DMS79 treated with DMSO at 0.1 percent for 48 hours (cell line): ENCODE measurements around the gene SCAPER.
"Not testable (repeated sequence)": the region's sequence is repeated elsewhere in the genome, so short reads cannot be mapped to it uniquely, and the experiment has no call there.

ENCODE experiments used
- DNase-seq: peaks from one replicate; lab custom pipeline; 2025; lab: John Stamatoyannopoulos, UW

SCAPER gene

GRCh38 chr15:76863123-76863522 is 42.0 kb downstream of the SCAPER start:
- DNase-seq: no peak

GRCh38 chr15:76861815-76862397 is 43.2 kb downstream of the SCAPER start:
- DNase-seq: no peak

GRCh38 chr15:76860201-76860600 is 44.9 kb downstream of the SCAPER start:
- DNase-seq: no peak

- DNase-seq: not testable (repeated sequence)
These were observed 54.8 kb downstream of the SCAPER start for GRCh38 chr15:76850367-76850766.

GRCh38 chr15:76846782-76847181 is 58.4 kb downstream of the SCAPER start:
- DNase-seq: no peak

GRCh38 chr15:76844096-76844495 is 61.0 kb downstream of the SCAPER start:
- DNase-seq: no peak

- DNase-seq: no peak
These were observed 61.9 kb downstream of the SCAPER start for GRCh38 chr15:76843269-76843668.

GRCh38 chr15:76840830-76841460 is 64.2 kb downstream of the SCAPER start:
- DNase-seq: no peak

GRCh38 chr15:76839173-76839572 is 66.0 kb downstream of the SCAPER start:
- no peak for DNase-seq

- no peak for DNase-seq
These were observed 67.7 kb downstream of the SCAPER start for GRCh38 chr15:76837474-76837873.

- no peak for DNase-seq
These were observed 75.2 kb downstream of the SCAPER start for GRCh38 chr15:76829939-76830338.

- DNase-seq: peak; percentile 58
These were observed 81.2 kb downstream of the SCAPER start for GRCh38 chr15:76823890-76824289.

GRCh38 chr15:76823303-76823702 is 81.8 kb downstream of the SCAPER start:
- DNase-seq: no peak

GRCh38 chr15:76818926-76819325 is 86.2 kb downstream of the SCAPER start:
- DNase-seq: not testable (repeated sequence)

- no peak for DNase-seq
These were observed 89.7 kb downstream of the SCAPER start for GRCh38 chr15:76815421-76815820.

GRCh38 chr15:76812381-76812780 is 92.8 kb downstream of the SCAPER start:
- DNase-seq: no peak

- no peak for DNase-seq
These were observed 95.6 kb downstream of the SCAPER start for GRCh38 chr15:76809412-76810103.

- DNase-seq: no peak
These were observed 102.0 kb downstream of the SCAPER start for GRCh38 chr15:76803049-76803571.

- DNase-seq: no peak
These were observed 102.7 kb downstream of the SCAPER start for GRCh38 chr15:76802411-76802810.

- no peak for DNase-seq
These were observed 105.4 kb downstream of the SCAPER start for GRCh38 chr15:76799760-76800159.

GRCh38 chr15:76795217-76795616 is 109.9 kb downstream of the SCAPER start:
- DNase-seq: no peak

GRCh38 chr15:76793162-76793561 is 112.0 kb downstream of the SCAPER start:
- DNase-seq: no peak

GRCh38 chr15:76791511-76791910 is 113.6 kb downstream of the SCAPER start:
- DNase-seq: no peak
